Omental fat pad (tissue), 4 donors: ENCODE measurements around the gene SDK2. TPM values are rescaled to one million over a fixed set of nuclear protein-coding genes. Genes with fewer than 3 reads are reported as not detected.

Experiments used
- ATAC-seq: fragments of 150-250 bp; one replicate; pipeline ENCODE4 v1.9.1; 2016; ENCODE audit warnings: mild to moderate bottlenecking, moderate library complexity; ENCODE audit not compliant: low FRiP score
- DNase-seq: peaks from one replicate; pipeline ENCODE4 v3.0.0-alpha.2; 2019; ENCODE audit warnings: low spot score
- CTCF ChIP-seq, 3 donors: fragments of 450-650 bp; IDR thresholded peaks; one replicate each; pipeline ENCODE4 v1.5.1; 2016 to 2017; ENCODE audit warnings: antibody characterized with exemption in 3 of 3, mild to moderate bottlenecking in 3 of 3, moderate library complexity in 2 of 3
- total RNA-seq, 4 donors: library from RNA; depleted of rRNA; stranded (reverse); fragments of >200 nt; gene quantifications; one replicate each; pipeline ENCODE4 v1.1.0, GENCODE V29; 2016

SDK2 gene
- total RNA-seq, 4 donors from 2014 or later, result 0.46 to 1.4 (median 0.64) TPM

GRCh38 chr17:73524941-73525679 is 119.1 kb downstream of the SDK2 start:
- ATAC-seq (no peak), DNase-seq (no peak)
- TF ChIP-seq CTCF (IDR thresholded peaks at IDR 0.05), result no peak

- ATAC-seq (no peak), DNase-seq (no peak)
- TF ChIP-seq CTCF (IDR thresholded peaks at IDR 0.05), result no peak
These were observed 121.5 kb downstream of the SDK2 start for GRCh38 chr17:73522696-73523095.

- TF ChIP-seq CTCF (IDR thresholded peaks at IDR 0.05), result no peak
- DNase-seq, result no peak
- no peak for ATAC-seq
These were observed 122.1 kb downstream of the SDK2 start for GRCh38 chr17:73522107-73522506.

- no peak for TF ChIP-seq CTCF (IDR thresholded peaks at IDR 0.05)
- no peak for ATAC-seq
- DNase-seq, result no peak
These were observed 122.9 kb downstream of the SDK2 start for GRCh38 chr17:73521376-73521775.

GRCh38 chr17:73520369-73520761 is 123.9 kb downstream of the SDK2 start:
- DNase-seq (no peak), ATAC-seq (no peak)
- no peak for TF ChIP-seq CTCF (IDR thresholded peaks at IDR 0.05)

GRCh38 chr17:73519714-73520368 is 124.4 kb downstream of the SDK2 start:
- DNase-seq, result no peak
- ATAC-seq, result no peak
- TF ChIP-seq CTCF (IDR thresholded peaks at IDR 0.05), result no peak

- DNase-seq, result no peak
- ATAC-seq, result no peak
- TF ChIP-seq CTCF (IDR thresholded peaks at IDR 0.05), result no peak
These were observed 125.2 kb downstream of the SDK2 start for GRCh38 chr17:73519011-73519410.
